DMS153 (cell line): ENCODE measurements around the gene PARVA.

Experiments
- DNase-seq: peaks from one replicate; lab custom pipeline; 2025; lab: John Stamatoyannopoulos, UW

Gene PARVA

GRCh38 chr11:12531681-12532080 is 154.3 kb downstream of the PARVA start:
- no peak for DNase-seq

- DNase-seq = no peak
These were observed 155.2 kb downstream of the PARVA start for GRCh38 chr11:12532580-12532979.

GRCh38 chr11:12534549-12534948 is 157.2 kb downstream of the PARVA start:
- DNase-seq = no peak

GRCh38 chr11:12535321-12535720 is 157.9 kb downstream of the PARVA start:
- DNase-seq = no peak

- no peak for DNase-seq
These were observed 159.2 kb downstream of the PARVA start for GRCh38 chr11:12536566-12536965.

GRCh38 chr11:12537778-12538401 is 160.5 kb downstream of the PARVA start:
- no peak for DNase-seq

GRCh38 chr11:12538889-12539421 is 161.6 kb downstream of the PARVA start:
- DNase-seq = no peak

GRCh38 chr11:12539572-12539971 is 162.2 kb downstream of the PARVA start:
- DNase-seq = no peak

GRCh38 chr11:12540075-12540680 is 162.8 kb downstream of the PARVA start:
- DNase-seq = no peak

- DNase-seq = no peak
These were observed 163.7 kb downstream of the PARVA start for GRCh38 chr11:12540913-12541582.

- DNase-seq = no peak
These were observed 164.3 kb downstream of the PARVA start for GRCh38 chr11:12541583-12542151.

GRCh38 chr11:12542186-12542935 is 165.0 kb downstream of the PARVA start:
- DNase-seq = no peak

- DNase-seq = no peak
These were observed 166.4 kb downstream of the PARVA start for GRCh38 chr11:12543596-12544415.

GRCh38 chr11:12544986-12545775 is 167.8 kb downstream of the PARVA start:
- no peak for DNase-seq

- no peak for DNase-seq
These were observed 168.8 kb downstream of the PARVA start for GRCh38 chr11:12546122-12546521.

GRCh38 chr11:12546660-12547059 is 169.3 kb downstream of the PARVA start:
- DNase-seq = no peak

- DNase-seq = no peak
These were observed 170.7 kb downstream of the PARVA start for GRCh38 chr11:12547953-12548650.

GRCh38 chr11:12552692-12553091 is 175.3 kb downstream of the PARVA start:
- no peak for DNase-seq

- no peak for DNase-seq
These were observed 176.8 kb downstream of the PARVA start for GRCh38 chr11:12554122-12554521.

GRCh38 chr11:12556155-12556554 is 178.8 kb downstream of the PARVA start:
- DNase-seq = no peak
